ENCODE results near the gene COX4I2.

DNA sequence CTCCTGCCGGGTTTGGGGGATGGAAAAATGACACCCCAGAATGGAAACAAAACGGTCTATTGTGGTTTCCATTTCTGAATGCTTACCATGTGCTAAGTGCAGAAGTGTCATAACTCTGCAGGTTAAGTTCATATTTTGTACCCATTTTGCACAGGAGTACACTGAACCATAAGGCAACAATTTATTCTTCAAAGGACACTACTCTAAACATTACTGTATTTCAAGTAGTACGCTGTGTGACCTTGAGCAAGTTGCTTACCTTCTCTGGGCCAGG lies 42.4 kb upstream of the COX4I2 start:
- TF ChIP-seq TAF1 (IDR thresholded peaks at IDR 0.05; ENCODE audit: low read depth, low read length) (no peak), POLR2A (IDR thresholded peaks at IDR 0.05; ENCODE audit: low read depth, low read length) (no peak), POLR2AphosphoS5 (IDR thresholded peaks at IDR 0.05; ENCODE audit: low read depth, low read length) (no peak), PAX5 (IDR thresholded peaks at IDR 0.05; ENCODE audit: insufficient read depth, low read length, severe bottlenecking) (no peak), SPI1 (IDR thresholded peaks at IDR 0.05; ENCODE audit: low read depth, low read length) (no peak)
